ENCODE data around the gene TNP1. TPM values are rescaled to one million over a fixed set of nuclear protein-coding genes. Genes with fewer than 3 reads are reported as not detected.

Gene TNP1
- total and polyA plus RNA-seq, 2 donors (not counting 1 experiment from before 2014, with no cell fraction given): not detected

GRCh38 chr2:216833061-216833460, 26.8 kb downstream of the TNP1 start:
- H4K20me1 ChIP-seq (ENCODE audit: control insufficient read depth, extremely low read depth, insufficient read depth, low read length): no peaks in the 10 kb centered on the region
- H2AFZ ChIP-seq (ENCODE audit: low read length): no peak overlapping the region
- no peak overlapping the region for H3K9ac ChIP-seq (ENCODE audit: insufficient read depth, low read length)
- no peak overlapping the region for H3K27ac ChIP-seq (ENCODE audit: insufficient read depth, low read length)
- TF ChIP-seq CTCF (conservative IDR thresholded peaks at IDR 0.05 in 1 of 2, IDR thresholded peaks at IDR 0.05 in 1 of 2; ENCODE audit: low read depth in 1 of 2, low read length in 2 of 2) (no peak), EZH2 (IDR thresholded peaks at IDR 0.05; ENCODE audit: low read length, missing control alignments) (no peak)
- DNase-seq (ENCODE audit: low read depth in 2 of 2): no peak
- H3K9me3 ChIP-seq (ENCODE audit: control insufficient read depth, insufficient read depth, low read depth, low read length): no peaks in the 10 kb centered on the region
- H3K79me2 ChIP-seq (ENCODE audit: control insufficient read depth, insufficient read depth, low read length): no peaks in the 10 kb centered on the region
- H3K36me3 ChIP-seq (ENCODE audit: control insufficient read depth, insufficient read depth, low read length): no peaks in the 10 kb centered on the region
- no peak overlapping the region for H3K4me3 ChIP-seq (replicated peaks in 1 of 4; ENCODE audit: control extremely low read depth in 1 of 4, insufficient read depth in 1 of 4, low read depth in 3 of 4, low read length in 4 of 4)
- peaks cover 10% of the 10 kb centered on the region for H3K27me3 ChIP-seq (ENCODE audit: control insufficient read depth, insufficient read depth, low read length)
- no peak overlapping the region for H3K4me2 ChIP-seq (ENCODE audit: extremely low read depth, insufficient read depth, low read length)
- no peaks in the 10 kb centered on the region for H3K4me1 ChIP-seq (ENCODE audit: control insufficient read depth, extremely low read depth, insufficient read depth, low read length)

- Histone ChIP-seq H3K79me2 (ENCODE audit: control insufficient read depth, insufficient read depth, low read length) (no peaks in the 10 kb centered on the region), H3K27ac (ENCODE audit: insufficient read depth, low read length) (no peak overlapping the region), H3K4me2 (ENCODE audit: extremely low read depth, insufficient read depth, low read length) (no peak overlapping the region), H3K4me3 (replicated peaks in 1 of 4; ENCODE audit: control extremely low read depth in 1 of 4, insufficient read depth in 1 of 4, low read depth in 3 of 4, low read length in 4 of 4) (no peak overlapping the region), H3K9me3 (ENCODE audit: control insufficient read depth, insufficient read depth, low read depth, low read length) (no peaks in the 10 kb centered on the region), H3K9ac (ENCODE audit: insufficient read depth, low read length) (no peak overlapping the region), H3K4me1 (ENCODE audit: control insufficient read depth, extremely low read depth, insufficient read depth, low read length) (no peaks in the 10 kb centered on the region), H2AFZ (ENCODE audit: low read length) (no peak overlapping the region), H3K36me3 (ENCODE audit: control insufficient read depth, insufficient read depth, low read length) (no peaks in the 10 kb centered on the region), H4K20me1 (ENCODE audit: control insufficient read depth, extremely low read depth, insufficient read depth, low read length) (no peaks in the 10 kb centered on the region), H3K27me3 (ENCODE audit: control insufficient read depth, insufficient read depth, low read length) (peaks cover 8% of the 10 kb centered on the region)
- TF ChIP-seq CTCF (conservative IDR thresholded peaks at IDR 0.05 in 1 of 2, IDR thresholded peaks at IDR 0.05 in 1 of 2; ENCODE audit: low read depth in 1 of 2, low read length in 2 of 2) (no peak), EZH2 (IDR thresholded peaks at IDR 0.05; ENCODE audit: low read length, missing control alignments) (no peak)
- DNase-seq (ENCODE audit: low read depth in 2 of 2): no peak
These were observed 29.5 kb downstream of the TNP1 start for GRCh38 chr2:216830346-216830745.

- Histone ChIP-seq H3K27me3 (ENCODE audit: control insufficient read depth, insufficient read depth, low read length) (peaks cover 8% of the 10 kb centered on the region), H2AFZ (ENCODE audit: low read length) (no peak overlapping the region), H3K36me3 (ENCODE audit: control insufficient read depth, insufficient read depth, low read length) (no peaks in the 10 kb centered on the region), H3K79me2 (ENCODE audit: control insufficient read depth, insufficient read depth, low read length) (no peaks in the 10 kb centered on the region), H3K4me1 (ENCODE audit: control insufficient read depth, extremely low read depth, insufficient read depth, low read length) (no peaks in the 10 kb centered on the region), H3K9me3 (ENCODE audit: control insufficient read depth, insufficient read depth, low read depth, low read length) (no peaks in the 10 kb centered on the region), H3K9ac (ENCODE audit: insufficient read depth, low read length) (no peak overlapping the region), H4K20me1 (ENCODE audit: control insufficient read depth, extremely low read depth, insufficient read depth, low read length) (no peaks in the 10 kb centered on the region), H3K4me3 (replicated peaks in 1 of 4; ENCODE audit: control extremely low read depth in 1 of 4, insufficient read depth in 1 of 4, low read depth in 3 of 4, low read length in 4 of 4) (no peak overlapping the region), H3K27ac (ENCODE audit: insufficient read depth, low read length) (no peak overlapping the region), H3K4me2 (ENCODE audit: extremely low read depth, insufficient read depth, low read length) (no peak overlapping the region)
- TF ChIP-seq EZH2 (IDR thresholded peaks at IDR 0.05; ENCODE audit: low read length, missing control alignments) (no peak), CTCF (conservative IDR thresholded peaks at IDR 0.05 in 1 of 2, IDR thresholded peaks at IDR 0.05 in 1 of 2; ENCODE audit: low read depth in 1 of 2, low read length in 2 of 2) (no peak)
- DNase-seq (ENCODE audit: low read depth in 2 of 2): peak; percentile 41 to 70
These were observed 30.3 kb downstream of the TNP1 start for GRCh38 chr2:216829533-216829932.

Data from fibroblast of lung (primary cell).